ENCODE measurements around the gene CNTNAP2.
"Not testable (repeated sequence)": the region's sequence is repeated elsewhere in the genome, so short reads cannot be mapped to it uniquely, and the experiment has no call there.

Gene CNTNAP2

GRCh38 chr7:147777309-147777708, 1660.7 kb downstream of the CNTNAP2 start:
- DNase-seq (ENCODE audit: low spot score): no peak

DNA sequence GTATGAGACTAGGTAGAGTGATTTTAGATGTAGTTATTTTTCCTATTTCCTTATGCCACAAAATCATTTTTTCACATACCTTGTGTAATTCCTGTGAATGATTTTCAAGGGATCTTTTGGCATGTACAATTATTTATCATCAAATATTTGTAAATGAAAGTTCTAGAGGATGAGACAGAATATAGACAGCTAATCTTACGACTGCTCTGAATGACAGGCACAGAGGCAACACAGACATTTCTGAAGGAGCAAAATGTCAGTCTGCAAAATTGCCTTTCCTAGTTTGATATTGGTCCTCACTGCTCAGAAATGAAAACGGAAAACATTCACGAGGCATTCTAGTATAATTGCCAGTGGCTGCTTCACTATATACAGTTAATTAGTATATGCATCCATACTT, 1663.3 kb downstream of the CNTNAP2 start:
- no peak for DNase-seq (ENCODE audit: low spot score)

DNA sequence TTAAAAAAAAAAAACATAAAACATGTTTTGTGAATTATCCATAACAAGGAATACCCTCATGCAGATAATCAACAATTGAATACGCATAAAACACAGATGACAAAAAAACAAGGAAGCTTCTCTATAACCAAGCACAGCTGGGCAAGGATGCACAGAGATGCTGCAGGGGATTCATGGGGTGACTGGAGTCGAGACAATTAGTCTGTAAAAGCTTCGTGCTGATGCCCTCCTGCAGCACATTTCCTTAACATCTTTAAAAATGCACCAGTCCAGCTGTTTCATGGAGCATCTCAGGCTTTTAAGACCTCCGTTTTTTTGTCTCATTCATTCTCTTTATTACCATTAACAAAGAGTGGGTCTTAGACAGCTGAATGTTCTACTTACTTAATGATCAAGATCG, 1680.0 kb downstream of the CNTNAP2 start:
- DNase-seq (ENCODE audit: low spot score): no peak

GRCh38 chr7:147798001-147798400, 1681.4 kb downstream of the CNTNAP2 start:
- no peak for DNase-seq (ENCODE audit: low spot score)

- not testable (repeated sequence) for DNase-seq (ENCODE audit: low spot score)
Observed at GRCh38 chr7:147801762-147802161, 1685.2 kb downstream of the CNTNAP2 start.

DNA sequence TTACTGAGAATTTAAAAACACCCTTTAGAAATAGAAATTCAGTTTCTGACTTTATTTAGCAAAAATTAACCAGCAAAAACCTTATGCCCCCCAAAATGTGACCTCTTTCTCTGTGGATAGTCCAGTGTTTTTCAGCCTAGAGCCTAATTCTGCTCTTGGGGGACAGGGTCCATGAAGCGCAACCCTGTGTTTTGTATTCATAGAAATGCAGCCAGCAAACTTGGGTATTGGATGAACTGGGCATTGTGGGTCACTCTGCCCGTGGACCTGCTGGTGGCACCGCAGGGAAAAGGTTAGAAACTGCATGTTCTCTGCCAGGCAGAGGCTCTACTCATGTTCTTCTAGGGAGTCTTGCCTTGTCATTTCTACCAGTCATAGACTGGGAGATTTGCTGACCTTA, 1686.5 kb downstream of the CNTNAP2 start:
- DNase-seq (ENCODE audit: low spot score): no peak

- DNase-seq (ENCODE audit: low spot score): no peak
Observed at GRCh38 chr7:147803606-147804005, 1687.0 kb downstream of the CNTNAP2 start.

DNA sequence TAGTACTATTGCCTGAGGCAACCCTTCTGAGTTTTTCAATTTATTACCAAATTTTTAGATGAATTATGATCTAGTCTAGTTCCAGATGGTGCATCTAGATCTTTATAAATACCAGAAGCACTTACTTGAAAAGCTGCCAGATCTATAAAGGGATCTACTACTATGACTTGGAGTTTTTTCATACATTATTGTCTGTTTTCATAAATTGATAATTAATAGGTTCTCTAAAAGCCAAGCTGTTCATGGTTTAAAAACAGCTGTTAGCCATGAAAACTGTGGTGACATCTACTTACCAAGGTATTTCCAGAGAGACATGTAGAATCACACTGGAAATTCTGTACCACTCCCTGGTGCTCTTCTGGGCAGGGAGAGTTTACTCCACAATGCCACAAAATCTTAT, 1687.4 kb downstream of the CNTNAP2 start:
- no peak for DNase-seq (ENCODE audit: low spot score)

- no peak for DNase-seq (ENCODE audit: low spot score)
Observed at GRCh38 chr7:147805996-147806576, 1689.5 kb downstream of the CNTNAP2 start.

GRCh38 chr7:147809786-147810185, 1693.2 kb downstream of the CNTNAP2 start:
- no peak for DNase-seq (ENCODE audit: low spot score)

DNA sequence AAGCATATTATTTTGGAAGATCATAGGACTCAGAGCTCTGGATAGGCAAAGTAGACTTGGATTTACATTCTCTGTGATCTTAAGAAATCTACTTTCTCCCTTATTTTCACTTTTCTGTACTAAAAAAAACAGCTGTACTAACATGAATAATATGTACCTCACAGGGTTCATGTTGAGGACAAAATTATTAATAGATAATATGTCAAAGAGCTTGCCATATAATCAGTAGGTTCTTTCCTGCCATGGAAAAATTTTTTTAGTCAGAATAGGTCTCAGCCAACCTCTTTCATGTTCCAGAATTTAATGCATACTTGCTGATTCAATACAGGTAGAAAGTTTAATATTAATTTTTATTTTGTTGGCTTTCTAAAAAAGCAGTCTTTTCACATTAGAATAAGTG, 1693.7 kb downstream of the CNTNAP2 start:
- no peak for DNase-seq (ENCODE audit: low spot score)

DNA sequence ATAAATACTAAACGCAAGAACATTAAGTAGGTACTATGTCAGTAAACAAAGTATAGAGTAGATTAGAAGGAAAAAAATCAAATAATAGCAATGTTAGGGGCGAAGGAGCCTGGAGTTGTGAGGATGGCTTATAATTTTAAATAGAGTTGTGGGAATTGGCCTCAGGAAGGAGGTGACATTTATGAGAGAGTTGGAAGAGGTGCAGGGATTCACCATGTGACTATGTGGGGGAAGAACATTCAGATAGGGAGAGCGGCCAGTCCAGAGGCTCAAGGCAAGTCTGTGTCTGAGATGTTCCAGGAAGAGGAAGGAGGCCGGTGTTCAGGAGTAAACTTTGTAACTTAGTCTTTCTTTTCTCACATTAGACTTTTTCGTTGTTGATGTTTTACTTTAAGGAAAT, 1695.3 kb downstream of the CNTNAP2 start:
- DNase-seq (ENCODE audit: low spot score): no peak

DNA sequence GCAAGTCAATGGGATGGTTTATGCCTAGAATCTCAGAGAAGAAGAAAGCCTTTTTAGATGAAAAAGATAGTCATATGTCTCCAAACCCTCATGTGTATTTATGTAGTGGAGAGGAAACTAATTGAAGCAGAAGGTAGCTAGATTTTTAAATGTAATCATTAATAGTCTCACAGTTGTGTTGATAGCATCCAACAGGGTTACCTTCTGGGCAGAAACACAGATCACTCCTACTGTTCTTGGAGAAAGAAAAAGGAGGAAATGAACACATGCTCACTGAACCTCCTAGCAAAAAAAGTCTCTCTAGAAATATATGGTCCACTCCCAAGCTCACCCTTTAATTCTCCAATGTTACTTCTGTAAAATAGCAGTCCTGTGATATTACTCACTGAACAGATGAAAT, 1696.7 kb downstream of the CNTNAP2 start:
- no peak for DNase-seq (ENCODE audit: low spot score)

DNA sequence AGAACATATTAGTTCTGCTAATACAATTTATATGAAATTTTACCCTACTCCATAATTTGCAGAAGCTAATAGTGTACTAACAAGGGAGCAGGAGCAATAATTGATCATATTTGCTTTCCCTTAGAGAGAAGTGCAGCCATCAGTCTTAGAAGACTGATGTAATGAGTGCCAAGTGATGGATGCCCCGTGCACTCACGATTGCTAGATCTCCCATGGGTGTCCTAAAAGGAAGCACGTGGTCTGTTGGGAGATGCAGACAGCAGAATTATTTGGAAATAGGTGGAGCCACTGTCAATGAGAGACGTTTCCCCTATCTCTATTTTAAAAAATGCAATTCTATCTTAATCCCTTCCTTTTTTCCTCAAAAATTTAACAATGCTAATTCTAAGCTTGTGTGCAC, 1701.7 kb downstream of the CNTNAP2 start:
- DNase-seq (ENCODE audit: low spot score): no peak

GRCh38 chr7:147824671-147825070, 1708.1 kb downstream of the CNTNAP2 start:
- DNase-seq (ENCODE audit: low spot score): no peak

- no peak for DNase-seq (ENCODE audit: low spot score)
Observed at GRCh38 chr7:147829016-147829415, 1712.4 kb downstream of the CNTNAP2 start.

DNA sequence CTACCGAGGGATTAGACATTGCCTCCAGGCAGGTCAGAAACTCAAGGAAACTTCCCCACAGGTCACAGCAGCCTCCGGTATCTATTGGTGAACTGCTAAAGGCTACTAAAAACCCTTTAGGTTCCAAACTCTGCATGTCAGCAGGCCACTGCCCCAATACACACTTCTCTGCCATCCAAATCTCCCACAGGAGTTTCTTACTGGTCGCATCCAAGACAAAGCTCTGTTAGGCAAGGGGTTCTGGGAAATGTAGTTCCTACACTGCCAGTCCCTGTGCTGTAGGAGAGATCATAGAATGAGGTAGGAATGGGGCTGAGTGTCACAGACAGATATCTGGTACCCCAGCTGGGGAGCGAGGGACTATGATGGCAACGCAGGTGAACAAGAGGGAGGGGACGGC, 1717.0 kb downstream of the CNTNAP2 start:
- DNase-seq (ENCODE audit: low spot score): no peak

- DNase-seq (ENCODE audit: low spot score): no peak
Observed at GRCh38 chr7:147833970-147834369, 1717.4 kb downstream of the CNTNAP2 start.

- no peak for DNase-seq (ENCODE audit: low spot score)
Observed at GRCh38 chr7:147852833-147853232, 1736.2 kb downstream of the CNTNAP2 start.

GRCh38 chr7:147857152-147858140, 1740.8 kb downstream of the CNTNAP2 start:
- no peak for DNase-seq (ENCODE audit: low spot score)

GRCh38 chr7:147858421-147858820, 1741.8 kb downstream of the CNTNAP2 start:
- no peak for DNase-seq (ENCODE audit: low spot score)

GRCh38 chr7:147859033-147859432, 1742.4 kb downstream of the CNTNAP2 start:
- DNase-seq (ENCODE audit: low spot score): no peak

DNA sequence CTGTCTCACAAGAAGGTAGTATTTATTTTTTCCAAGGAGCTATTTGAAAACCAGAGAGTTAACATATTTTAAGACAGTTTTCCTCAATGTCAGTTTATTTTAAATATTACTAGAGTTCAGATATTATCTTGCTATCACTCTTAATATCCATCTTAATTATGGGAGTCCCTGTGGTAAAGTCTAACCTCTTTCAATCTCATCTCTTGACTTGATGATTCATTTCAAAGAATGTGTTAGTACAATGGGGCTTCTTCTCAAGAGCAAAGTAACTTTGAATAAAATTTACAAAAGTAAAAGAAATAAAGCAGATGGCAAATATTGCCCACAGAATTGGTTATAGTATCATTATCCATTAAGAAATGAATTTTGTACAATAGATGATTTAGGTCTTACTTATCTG, 1742.9 kb downstream of the CNTNAP2 start:
- DNase-seq (ENCODE audit: low spot score): no peak

Measured in activated CD4-positive, alpha-beta T cell treated with anti-CD3 and anti-CD28 coated beads, Interleukin-2, Interleukin-4, amounts not matched to agents 100 ng/mL and 50 ng/mL, durations not matched to agents 16 hours and 8 hours (primary cell).